T-helper 2 cell (primary cell): Measurements from ENCODE around the gene MZF1.
A peak's percentile ranks its signal among the peaks of the same experiment; 100 is the strongest.
"Not testable (repeated sequence)": the region's sequence is repeated elsewhere in the genome, so short reads cannot be mapped to it uniquely, and the experiment has no call there.

Experiments used
- DNase-seq, 5 experiments: peaks; one replicate each; pipeline versions ENCODE4 v3.0.0 to v3.0.0-alpha.2; 2012 to 2022

Gene MZF1

GRCh38 chr19:58555369-58555885 is 17.7 kb downstream of the MZF1 start:
- DNase-seq, result no peak

- peak; percentile 97 to 98 (median 97) for DNase-seq
These were observed 18.4 kb downstream of the MZF1 start, which contains the start of gene CHMP2A for GRCh38 chr19:58554494-58555368. TSS of gene CHMP2A (minus strand) at chr19:58555105. CDS start at chr19:58554212, 893 bp downstream.

- DNase-seq, result no peak
These were observed 19.2 kb downstream of the MZF1 start for GRCh38 chr19:58553799-58554493.

GRCh38 chr19:58552655-58553054 is 20.5 kb downstream of the MZF1 start:
- DNase-seq, result no peak

GRCh38 chr19:58551577-58552471 is 21.3 kb downstream of the MZF1 start:
- DNase-seq, result no peak

- DNase-seq, result no peak
These were observed 22.0 kb downstream of the MZF1 start for GRCh38 chr19:58551123-58551497.

- no peak for DNase-seq
These were observed 22.6 kb downstream of the MZF1 start for GRCh38 chr19:58550362-58551122.

- DNase-seq, result no peak
These were observed 23.3 kb downstream of the MZF1 start for GRCh38 chr19:58549664-58550361.

- no peak for DNase-seq
These were observed 24.1 kb downstream of the MZF1 start for GRCh38 chr19:58548859-58549663.

GRCh38 chr19:58547323-58548312 is 25.5 kb downstream of the MZF1 start:
- DNase-seq, result no peak

GRCh38 chr19:58546019-58546530 is 27.1 kb downstream of the MZF1 start:
- DNase-seq, result no peak

GRCh38 chr19:58545286-58546018 is 27.7 kb downstream of the MZF1 start:
- peak in 1 of 5 experiments; percentile 33 for DNase-seq

GRCh38 chr19:58544591-58545285 is 28.4 kb downstream of the MZF1 start:
- DNase-seq, result peak in 4 of 5 experiments; percentile 55 to 84 (median 70)

GRCh38 chr19:58543826-58544590 is 29.1 kb downstream of the MZF1 start, which contains the start of gene TRIM28:
TSS of gene TRIM28 (plus strand) at chr19:58544064. CDS start at chr19:58544758, 694 bp downstream.
- peak; percentile 99 to 100 (median 100) for DNase-seq

GRCh38 chr19:58542641-58543372 is 30.3 kb downstream of the MZF1 start:
- DNase-seq, result not testable (repeated sequence)

- DNase-seq, result not testable (repeated sequence)
These were observed 34.0 kb downstream of the MZF1 start for GRCh38 chr19:58539169-58539559.
